Measurements from ENCODE around the gene GABRP. TPM values are rescaled to one million over a fixed set of nuclear protein-coding genes. Genes with fewer than 3 reads are reported as not detected.

Gene GABRP
- polyA plus RNA-seq, 3 donors: not detected

- intact Hi-C loops (cut with micrococcal nuclease): no loop called here
- no peak for TF ChIP-seq CTCF (IDR thresholded peaks at IDR 0.05)
- H3K27ac ChIP-seq (ENCODE audit: low read depth in 1 of 2, low read length in 2 of 2): no peak overlapping the region
- no peak overlapping the region for H3K27ac Mint-ChIP-seq
- H3K4me3 Mint-ChIP-seq: no peak overlapping the region
- H4K20me1 ChIP-seq (ENCODE audit: insufficient read depth, low read length): no peaks in the 10 kb centered on the region
- H3K79me2 ChIP-seq (ENCODE audit: insufficient read depth, low read length): no peaks in the 10 kb centered on the region
- H3K36me3 ChIP-seq (replicated peaks in 1 of 2; ENCODE audit: control insufficient read depth in 1 of 2, insufficient read depth in 2 of 2, low read length in 2 of 2): no peaks in the 10 kb centered on the region
- H3K4me3 ChIP-seq (replicated peaks in 1 of 3; ENCODE audit: low read depth in 2 of 3, low read length in 3 of 3): no peak overlapping the region
- no peak overlapping the region for H2AFZ ChIP-seq (ENCODE audit: insufficient read depth, low read depth, low read length, poor library complexity, severe bottlenecking)
- H3K9ac ChIP-seq (ENCODE audit: insufficient read depth, low read length, poor library complexity, severe bottlenecking): no peak overlapping the region
- H3K4me1 ChIP-seq (ENCODE audit: control insufficient read depth in 1 of 2, insufficient read depth in 2 of 2, low read length in 2 of 2): peaks cover 0 to 4% of the 10 kb centered on the region in 2 donors
- H3K9me3 ChIP-seq (replicated peaks in 1 of 2; ENCODE audit: control insufficient read depth in 1 of 2, insufficient read depth in 1 of 2, low read length in 2 of 2): peaks cover 9 to 20% of the 10 kb centered on the region in 2 donors
- DNase-seq: no peak
- H3K4me1 Mint-ChIP-seq: peaks cover 3% of the 10 kb centered on the region
- H3K9me3 Mint-ChIP-seq: peaks cover 15 to 31% (median 19%) of the 10 kb centered on the region in 7 donors
- peaks cover 4 to 14% (median 14%) of the 10 kb centered on the region in 3 donors for H3K27me3 Mint-ChIP-seq (ENCODE audit: low read depth in 3 of 3)
- H3K4me2 ChIP-seq (replicated peaks; ENCODE audit: extremely low read depth, low read length, poor library complexity, severe bottlenecking): no peak overlapping the region
- peaks cover 3 to 6% of the 10 kb centered on the region in 2 donors for H3K36me3 Mint-ChIP-seq
- no CpG with 5 or more reads among the region's 2 CpGs for WGBS (ENCODE audit: insufficient coverage)
- peaks cover 0 to 4% of the 10 kb centered on the region in 2 donors for H3K27me3 ChIP-seq (ENCODE audit: control insufficient read depth in 2 of 2, insufficient read depth in 2 of 2, low read length in 2 of 2)
Measured at GRCh38 chr5:170857066-170857465, 73.5 kb downstream of the GABRP start.

- no peak overlapping the region for H3K27ac ChIP-seq (ENCODE audit: low read depth in 1 of 2, low read length in 2 of 2)
- H3K79me2 ChIP-seq (ENCODE audit: insufficient read depth, low read length): no peaks in the 10 kb centered on the region
- H3K4me3 ChIP-seq (replicated peaks in 1 of 3; ENCODE audit: low read depth in 2 of 3, low read length in 3 of 3): no peak overlapping the region
- H3K4me2 ChIP-seq (replicated peaks; ENCODE audit: extremely low read depth, low read length, poor library complexity, severe bottlenecking): no peak overlapping the region
- H3K9me3 Mint-ChIP-seq: peaks cover 15 to 34% (median 22%) of the 10 kb centered on the region in 7 donors
- no peak overlapping the region for H2AFZ ChIP-seq (ENCODE audit: insufficient read depth, low read depth, low read length, poor library complexity, severe bottlenecking)
- peak overlapping the region in 1 of 7 donors; percentile 18 for H3K27ac Mint-ChIP-seq
- DNase-seq: no peak
- no peak for TF ChIP-seq CTCF (IDR thresholded peaks at IDR 0.05)
- H3K9ac ChIP-seq (ENCODE audit: insufficient read depth, low read length, poor library complexity, severe bottlenecking): no peak overlapping the region
- H3K4me1 Mint-ChIP-seq: peaks cover 13% of the 10 kb centered on the region
- peaks cover 6 to 14% of the 10 kb centered on the region in 2 donors for H3K4me1 ChIP-seq (ENCODE audit: control insufficient read depth in 1 of 2, insufficient read depth in 2 of 2, low read length in 2 of 2)
- H3K36me3 ChIP-seq (replicated peaks in 1 of 2; ENCODE audit: control insufficient read depth in 1 of 2, insufficient read depth in 2 of 2, low read length in 2 of 2): no peaks in the 10 kb centered on the region
- no peaks in the 10 kb centered on the region for H4K20me1 ChIP-seq (ENCODE audit: insufficient read depth, low read length)
- H3K27me3 ChIP-seq (ENCODE audit: control insufficient read depth in 2 of 2, insufficient read depth in 2 of 2, low read length in 2 of 2): peaks cover 11 to 18% of the 10 kb centered on the region in 2 donors
- H3K36me3 Mint-ChIP-seq: peaks cover 3 to 6% of the 10 kb centered on the region in 2 donors
- H3K9me3 ChIP-seq (replicated peaks in 1 of 2; ENCODE audit: control insufficient read depth in 1 of 2, insufficient read depth in 1 of 2, low read length in 2 of 2): peaks cover 9 to 23% of the 10 kb centered on the region in 2 donors
- no peak overlapping the region for H3K4me3 Mint-ChIP-seq
- peaks cover 16 to 24% (median 20%) of the 10 kb centered on the region in 3 donors for H3K27me3 Mint-ChIP-seq (ENCODE audit: low read depth in 3 of 3)
- intact Hi-C loops (cut with micrococcal nuclease): no loop called here
Measured at GRCh38 chr5:170860415-170860814, 76.9 kb downstream of the GABRP start.

All from CD14-positive monocyte (primary cell).